ENCODE data around the gene ARL2.

ARL2 gene

GRCh38 chr11:65032216-65032615 is 18.3 kb downstream of the ARL2 start:
- no peak overlapping the region for H3K4me3 ChIP-seq (ENCODE audit: low read depth, low read length)
- H3K23ac ChIP-seq (ENCODE audit: low read length), result no peak overlapping the region
- WGBS (ENCODE audit: extremely low coverage, insufficient coverage, insufficient read length), result no CpG with 5 or more reads among the region's 13 CpGs
- no peak overlapping the region for H3K27ac ChIP-seq (ENCODE audit: low read depth, low read length)
- no peaks in the 10 kb centered on the region for H3K9me3 ChIP-seq (ENCODE audit: insufficient read depth, low read depth, low read length)
- H3K4me2 ChIP-seq (ENCODE audit: low read length), result no peak overlapping the region
- no peak overlapping the region for H4K91ac ChIP-seq (ENCODE audit: low read depth, low read length)
- no peak overlapping the region for H2AK5ac ChIP-seq (ENCODE audit: low read length)
- H4K12ac ChIP-seq (ENCODE audit: low read depth, low read length), result no peak overlapping the region
- peaks cover 3% of the 10 kb centered on the region for H3K79me1 ChIP-seq (ENCODE audit: low read length)
- no peak overlapping the region for H2BK120ac ChIP-seq (ENCODE audit: insufficient read depth, low read length, poor library complexity)
- no peak overlapping the region for H2BK5ac ChIP-seq (ENCODE audit: low read depth, low read length, poor library complexity)
- no peaks in the 10 kb centered on the region for H3K79me2 ChIP-seq (ENCODE audit: control insufficient read depth, insufficient read depth, low read length, poor library complexity)
- peaks cover 17 to 22% of the 10 kb centered on the region in 2 experiments for H3K36me3 ChIP-seq (ENCODE audit: control insufficient read depth in 1 of 2, insufficient read depth in 2 of 2, low read length in 2 of 2)
- H3K4me1 ChIP-seq (ENCODE audit: control insufficient read depth in 1 of 2, insufficient read depth in 2 of 2, low read length in 2 of 2), result no peaks in the 10 kb centered on the region
- no peak overlapping the region for H2BK12ac ChIP-seq (ENCODE audit: low read length)
- DNase-seq, result no peak
- H2AFZ ChIP-seq (ENCODE audit: insufficient read depth, low read length, poor library complexity), result no peak overlapping the region
- no peak overlapping the region for H3K9ac ChIP-seq (ENCODE audit: low read length)
- H3K4ac ChIP-seq (ENCODE audit: low read depth, low read length), result no peak overlapping the region
- H3K14ac ChIP-seq (ENCODE audit: low read length), result no peak overlapping the region
- H4K8ac ChIP-seq (ENCODE audit: low read depth, low read length), result no peak overlapping the region
- H3K18ac ChIP-seq (ENCODE audit: low read length), result no peak overlapping the region
- no peaks in the 10 kb centered on the region for H3K27me3 ChIP-seq (ENCODE audit: insufficient read depth, low read length)

GRCh38 chr11:65034423-65034822 is 20.5 kb downstream of the ARL2 start:
- Histone ChIP-seq H2BK120ac (ENCODE audit: insufficient read depth, low read length, poor library complexity) (no peak overlapping the region), H2AFZ (ENCODE audit: insufficient read depth, low read length, poor library complexity) (no peak overlapping the region), H3K4me2 (ENCODE audit: low read length) (no peak overlapping the region), H3K4me3 (ENCODE audit: low read depth, low read length) (no peak overlapping the region), H4K91ac (ENCODE audit: low read depth, low read length) (no peak overlapping the region), H3K4ac (ENCODE audit: low read depth, low read length) (no peak overlapping the region), H3K27ac (ENCODE audit: low read depth, low read length) (no peak overlapping the region), H3K79me2 (ENCODE audit: control insufficient read depth, insufficient read depth, low read length, poor library complexity) (no peaks in the 10 kb centered on the region), H3K36me3 (ENCODE audit: control insufficient read depth in 1 of 2, insufficient read depth in 2 of 2, low read length in 2 of 2) (peaks cover 26 to 27% of the 10 kb centered on the region in 2 experiments), H2BK12ac (ENCODE audit: low read length) (no peak overlapping the region), H2AK5ac (ENCODE audit: low read length) (no peak overlapping the region), H3K4me1 (ENCODE audit: control insufficient read depth in 1 of 2, insufficient read depth in 2 of 2, low read length in 2 of 2) (no peaks in the 10 kb centered on the region), H2BK5ac (ENCODE audit: low read depth, low read length, poor library complexity) (no peak overlapping the region), H3K18ac (ENCODE audit: low read length) (no peak overlapping the region), H3K23ac (ENCODE audit: low read length) (no peak overlapping the region), H3K27me3 (ENCODE audit: insufficient read depth, low read length) (no peaks in the 10 kb centered on the region), H3K9me3 (ENCODE audit: insufficient read depth, low read depth, low read length) (no peaks in the 10 kb centered on the region), H3K79me1 (ENCODE audit: low read length) (no peaks in the 10 kb centered on the region), H3K14ac (ENCODE audit: low read length) (no peak overlapping the region), H4K12ac (ENCODE audit: low read depth, low read length) (no peak overlapping the region), H3K9ac (ENCODE audit: low read length) (no peak overlapping the region), H4K8ac (ENCODE audit: low read depth, low read length) (no peak overlapping the region)
- no peak for DNase-seq
- no CpG with 5 or more reads among the region's 2 CpGs for WGBS (ENCODE audit: extremely low coverage, insufficient coverage, insufficient read length)

GRCh38 chr11:65035579-65035978 is 21.6 kb downstream of the ARL2 start:
- Histone ChIP-seq H4K91ac (ENCODE audit: low read depth, low read length) (no peak overlapping the region), H2BK12ac (ENCODE audit: low read length) (no peak overlapping the region), H3K4me1 (ENCODE audit: control insufficient read depth in 1 of 2, insufficient read depth in 2 of 2, low read length in 2 of 2) (no peaks in the 10 kb centered on the region), H3K9me3 (ENCODE audit: insufficient read depth, low read depth, low read length) (no peaks in the 10 kb centered on the region), H3K23ac (ENCODE audit: low read length) (no peak overlapping the region), H4K12ac (ENCODE audit: low read depth, low read length) (no peak overlapping the region), H3K79me1 (ENCODE audit: low read length) (no peaks in the 10 kb centered on the region), H2AFZ (ENCODE audit: insufficient read depth, low read length, poor library complexity) (no peak overlapping the region), H2AK5ac (ENCODE audit: low read length) (no peak overlapping the region), H3K4me3 (ENCODE audit: low read depth, low read length) (no peak overlapping the region), H2BK120ac (ENCODE audit: insufficient read depth, low read length, poor library complexity) (no peak overlapping the region), H3K79me2 (ENCODE audit: control insufficient read depth, insufficient read depth, low read length, poor library complexity) (no peaks in the 10 kb centered on the region), H3K36me3 (ENCODE audit: control insufficient read depth in 1 of 2, insufficient read depth in 2 of 2, low read length in 2 of 2) (peaks cover 29 to 30% of the 10 kb centered on the region in 2 experiments), H3K9ac (ENCODE audit: low read length) (peak overlapping the region; percentile 14), H2BK5ac (ENCODE audit: low read depth, low read length, poor library complexity) (no peak overlapping the region), H3K14ac (ENCODE audit: low read length) (no peak overlapping the region), H4K8ac (ENCODE audit: low read depth, low read length) (no peak overlapping the region), H3K18ac (ENCODE audit: low read length) (no peak overlapping the region), H3K4me2 (ENCODE audit: low read length) (no peak overlapping the region), H3K27ac (ENCODE audit: low read depth, low read length) (no peak overlapping the region), H3K27me3 (ENCODE audit: insufficient read depth, low read length) (no peaks in the 10 kb centered on the region), H3K4ac (ENCODE audit: low read depth, low read length) (no peak overlapping the region)
- WGBS (ENCODE audit: extremely low coverage, insufficient coverage, insufficient read length), result no CpG with 5 or more reads among the region's 11 CpGs
- DNase-seq, result no peak

- Histone ChIP-seq H3K18ac (ENCODE audit: low read length) (no peak overlapping the region), H3K9ac (ENCODE audit: low read length) (no peak overlapping the region), H2BK12ac (ENCODE audit: low read length) (no peak overlapping the region), H3K23ac (ENCODE audit: low read length) (no peak overlapping the region), H2BK5ac (ENCODE audit: low read depth, low read length, poor library complexity) (no peak overlapping the region), H2AFZ (ENCODE audit: insufficient read depth, low read length, poor library complexity) (no peak overlapping the region), H3K79me1 (ENCODE audit: low read length) (peaks cover 9% of the 10 kb centered on the region), H3K4ac (ENCODE audit: low read depth, low read length) (no peak overlapping the region), H3K27ac (ENCODE audit: low read depth, low read length) (no peak overlapping the region), H3K27me3 (ENCODE audit: insufficient read depth, low read length) (no peaks in the 10 kb centered on the region), H2AK5ac (ENCODE audit: low read length) (no peak overlapping the region), H3K36me3 (ENCODE audit: control insufficient read depth in 1 of 2, insufficient read depth in 2 of 2, low read length in 2 of 2) (peaks cover 29 to 30% of the 10 kb centered on the region in 2 experiments), H4K91ac (ENCODE audit: low read depth, low read length) (no peak overlapping the region), H3K4me3 (ENCODE audit: low read depth, low read length) (no peak overlapping the region), H3K4me2 (ENCODE audit: low read length) (no peak overlapping the region), H4K8ac (ENCODE audit: low read depth, low read length) (no peak overlapping the region), H3K14ac (ENCODE audit: low read length) (no peak overlapping the region), H3K4me1 (ENCODE audit: control insufficient read depth in 1 of 2, insufficient read depth in 2 of 2, low read length in 2 of 2) (peaks cover 2 to 3% of the 10 kb centered on the region in 2 experiments), H3K79me2 (ENCODE audit: control insufficient read depth, insufficient read depth, low read length, poor library complexity) (peaks cover 9% of the 10 kb centered on the region), H2BK120ac (ENCODE audit: insufficient read depth, low read length, poor library complexity) (no peak overlapping the region), H3K9me3 (ENCODE audit: insufficient read depth, low read depth, low read length) (no peaks in the 10 kb centered on the region), H4K12ac (ENCODE audit: low read depth, low read length) (no peak overlapping the region)
- no peak for DNase-seq
- no CpG with 5 or more reads among the region's 6 CpGs for WGBS (ENCODE audit: extremely low coverage, insufficient coverage, insufficient read length)
These were observed 23.0 kb downstream of the ARL2 start for GRCh38 chr11:65036931-65037330.
